GM04503 (cell line): ENCODE data around the gene TBC1D13.
"Not testable (repeated sequence)": the region's sequence is repeated elsewhere in the genome, so short reads cannot be mapped to it uniquely, and the experiment has no call there.

Source experiments
- DNase-seq: peaks from one replicate; pipeline ENCODE4 v3.0.0-alpha.2; 2012; ENCODE audit warnings: low read depth

The TBC1D13 gene

DNA sequence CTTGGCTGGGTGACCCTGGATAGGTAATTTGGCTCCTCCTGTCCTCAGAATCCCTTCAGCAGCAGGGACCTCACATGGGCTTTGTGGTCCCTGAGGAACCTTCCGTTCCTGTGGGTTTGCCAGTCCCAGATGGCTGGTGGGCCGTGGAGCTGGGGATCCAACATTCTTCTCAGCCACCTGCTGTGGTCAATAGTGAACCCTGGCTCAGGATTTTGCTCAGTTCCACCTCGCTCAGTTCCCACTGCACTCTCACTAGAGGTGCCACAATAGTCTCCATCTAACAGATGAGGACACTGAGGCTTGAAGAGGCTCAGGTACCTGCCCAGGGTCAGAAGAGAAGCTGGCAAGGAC, 59.6 kb downstream of the TBC1D13 start:
- no peak for DNase-seq

DNA sequence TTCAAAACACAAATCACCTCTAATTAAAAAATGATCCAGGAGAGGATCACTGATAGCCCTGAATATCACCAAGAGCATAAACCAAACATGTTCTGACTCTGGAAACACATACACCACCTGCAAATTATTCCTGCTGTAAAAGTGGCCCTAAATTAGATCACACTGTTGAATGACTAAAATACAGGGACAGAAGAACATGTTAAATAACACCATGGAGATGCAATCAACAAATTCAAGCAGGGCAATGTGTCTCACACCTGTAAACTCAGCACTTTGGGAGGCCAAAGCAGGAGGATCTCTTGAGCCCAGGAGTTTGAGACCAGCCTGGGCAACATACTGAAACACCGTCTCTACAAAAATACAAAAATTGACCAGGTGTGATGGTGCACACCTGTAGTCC, 60.8 kb downstream of the TBC1D13 start:
- no peak for DNase-seq

DNA sequence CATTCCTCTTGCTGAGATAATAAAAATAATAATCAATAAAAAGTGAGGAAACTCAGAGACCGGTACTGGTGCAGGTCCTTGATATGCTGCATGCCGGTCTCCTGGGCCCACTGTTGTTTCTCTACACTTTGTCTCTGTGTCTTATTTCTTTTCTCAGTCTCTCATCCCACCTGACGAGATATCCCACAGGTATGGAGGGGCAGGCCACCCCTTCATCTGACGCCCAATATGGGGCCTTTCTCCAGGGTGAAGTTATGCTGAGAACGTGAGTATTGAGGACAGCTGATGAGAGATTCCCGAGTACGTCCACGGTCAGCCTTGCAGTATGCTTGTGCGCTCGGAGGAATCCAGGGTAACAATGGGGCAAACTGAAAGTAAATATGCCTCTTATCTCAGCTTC, 64.0 kb downstream of the TBC1D13 start:
- not testable (repeated sequence) for DNase-seq

DNA sequence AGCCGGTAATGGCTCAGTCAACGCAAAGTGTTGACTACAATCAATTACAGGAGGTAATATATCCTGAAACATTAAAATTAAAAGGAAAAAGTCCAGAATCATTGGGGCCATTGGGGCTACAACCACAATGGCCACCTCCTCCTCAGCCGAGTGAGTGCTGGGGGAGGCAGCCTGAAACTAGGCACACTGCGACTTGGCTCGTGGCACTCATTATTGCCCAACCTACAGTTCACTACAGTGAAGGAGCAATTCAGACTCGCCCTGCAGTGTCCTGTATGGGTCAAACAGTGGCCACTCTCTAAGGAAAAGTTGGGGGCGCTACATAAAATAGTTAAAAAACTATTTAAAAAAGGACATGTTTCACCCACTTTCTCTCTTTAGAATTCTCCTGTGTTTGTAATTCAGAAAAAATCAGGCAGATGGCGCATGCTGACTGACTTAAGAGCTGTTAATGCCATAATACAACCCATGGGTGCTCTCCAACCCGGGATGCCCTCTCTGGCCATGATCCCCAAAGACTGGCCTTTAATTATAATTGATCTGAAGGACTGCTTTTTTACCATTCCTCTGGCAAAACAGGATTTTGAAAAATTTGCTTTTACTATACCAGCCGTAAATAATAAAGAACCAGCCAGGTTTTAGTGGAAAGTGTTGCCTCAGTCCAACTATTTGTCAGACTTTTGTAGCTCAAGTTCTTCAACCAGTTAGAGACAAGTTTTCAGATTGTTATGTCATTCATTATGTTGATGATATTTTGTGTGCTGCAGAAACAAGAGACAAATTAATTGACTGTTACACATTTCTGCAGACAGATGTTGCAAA, 64.9 kb downstream of the TBC1D13 start:
- not testable (repeated sequence) for DNase-seq

DNA sequence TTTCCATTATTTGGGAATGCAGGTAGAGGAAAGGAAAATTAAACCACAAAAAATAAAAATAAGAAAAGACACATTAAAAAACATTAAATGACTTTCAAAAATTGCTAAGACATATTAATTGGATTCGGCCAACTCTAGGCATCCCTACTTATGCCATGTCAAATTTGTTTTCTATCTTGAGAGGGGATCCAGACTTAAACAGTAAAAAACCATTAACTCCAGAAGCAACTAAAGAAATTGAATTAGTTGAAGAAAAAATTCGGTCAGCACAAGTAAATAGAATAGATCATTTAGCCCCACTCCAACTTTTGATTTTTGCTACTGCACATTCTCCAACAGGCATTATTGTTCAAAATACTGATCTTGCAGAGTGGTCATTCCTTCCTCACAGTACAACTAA, 65.6 kb downstream of the TBC1D13 start:
- not testable (repeated sequence) for DNase-seq

DNA sequence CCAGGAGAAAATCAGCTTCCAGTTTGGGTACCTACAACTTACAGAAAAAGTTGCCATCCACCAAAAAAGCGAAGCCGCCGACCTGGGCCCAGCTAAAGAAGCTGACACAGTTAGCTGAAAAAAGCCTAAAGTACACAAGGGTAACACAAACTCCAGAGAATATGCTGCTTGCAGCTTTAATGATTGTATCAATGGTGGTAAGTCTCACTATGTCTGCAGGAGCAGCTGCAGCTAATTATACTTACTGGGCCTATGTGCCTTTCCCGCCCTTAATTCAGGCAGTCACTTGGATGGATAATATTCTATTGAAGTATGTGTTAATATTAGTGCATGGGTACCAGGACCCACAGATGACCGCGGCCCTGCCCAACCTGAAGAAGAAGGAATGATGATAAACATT, 67.4 kb downstream of the TBC1D13 start:
- DNase-seq, result not testable (repeated sequence)

DNA sequence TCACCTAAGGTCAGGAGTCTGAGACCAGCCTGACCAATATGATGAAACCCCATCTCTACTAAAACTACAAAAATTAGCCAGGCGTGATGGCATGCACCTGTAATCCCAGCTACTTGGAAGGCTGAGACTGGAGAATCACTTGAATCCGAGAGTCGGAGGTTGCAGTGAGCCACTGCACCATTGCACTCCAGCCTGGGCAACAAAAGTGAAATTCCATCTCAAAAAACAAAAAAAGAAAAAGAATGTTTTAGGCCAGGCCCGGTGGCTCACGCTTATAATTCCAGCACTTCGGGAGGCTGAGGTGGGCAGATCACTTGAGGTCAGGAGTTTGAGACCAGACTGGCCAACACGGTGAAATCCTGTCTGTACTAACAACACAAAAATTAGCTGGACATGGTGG, 71.4 kb downstream of the TBC1D13 start:
- not testable (repeated sequence) for DNase-seq
